HL-60 (cell line): ENCODE results near the gene SPEM1.

ENCODE experiments used
- DNase-seq, 2 experiments: peaks; one replicate each; pipeline ENCODE4 v3.0.0-alpha.2; 2010 to 2020; ENCODE audit warnings: low read depth in 1 of 2, low spot score in 1 of 2
- H3K27ac ChIP-seq: fragments of 250-450 bp; sonication (Bioruptor Pico); replicated peaks from 2 replicates; pipeline ENCODE4 v1.5.1; 2020; ENCODE audit warnings: mild to moderate bottlenecking, moderate library complexity
- H3K27me3 ChIP-seq: fragments of 250-450 bp; sonication (Bioruptor Pico); 2 replicates; pipeline ENCODE4 v1.5.1; 2021; ENCODE audit warnings: mild to moderate bottlenecking, moderate library complexity; ENCODE audit not compliant: insufficient read depth, poor library complexity, severe bottlenecking
- H3K4me3 ChIP-seq: replicated peaks from 2 replicates; pipeline ENCODE4 v1.5.1; 2011; ENCODE audit warnings: mild to moderate bottlenecking, control low read depth, low read length; ENCODE audit not compliant: insufficient read depth
- CTCF ChIP-seq: IDR thresholded peaks from one replicate; pipeline ENCODE4 v1.5.1; 2011; ENCODE audit warnings: low read length, control low read depth, inconsistent platforms; ENCODE audit not compliant: insufficient read depth
- GABPA ChIP-seq: IDR thresholded peaks from 2 replicates; pipeline ENCODE4 v1.6.1; 2012; ENCODE audit warnings: low read depth
- POLR2AphosphoS5 ChIP-seq: IDR thresholded peaks from 2 replicates; pipeline ENCODE4 v1.6.1; 2012; ENCODE audit warnings: low read depth
- REST ChIP-seq: IDR thresholded peaks from 2 replicates; pipeline ENCODE4 v1.6.1; 2012; ENCODE audit warnings: low read depth; ENCODE audit not compliant: insufficient replicate concordance
- SPI1 ChIP-seq: IDR thresholded peaks from 2 replicates; pipeline ENCODE4 v1.6.1; 2012; ENCODE audit warnings: low read depth, mild to moderate bottlenecking, borderline replicate concordance

SPEM1 gene

GRCh38 chr17:7439462-7440112 is 19.5 kb downstream of the SPEM1 start, which contains the start of gene FGF11:
Gene FGF11, plus strand, starts transcription at chr17:7439512. Its CDS starts 109 bp downstream, at chr17:7439621.
- H3K4me3 ChIP-seq = peak within 1 kb of the TSS; percentile 17
- no peak for TF ChIP-seq GABPA
- no peak for TF ChIP-seq SPI1
- TF ChIP-seq CTCF = no peak
- TF ChIP-seq REST = no peak
- peaks cover 8% of the 10 kb centered on the region for H3K27me3 ChIP-seq
- DNase-seq = no peak
- no peak within 1 kb of the TSS for H3K27ac ChIP-seq

- TF ChIP-seq SPI1 (no peak), GABPA (no peak), REST (no peak), CTCF (no peak), POLR2AphosphoS5 (no peak)
- peak overlapping the region; percentile 16 for H3K4me3 ChIP-seq
- DNase-seq = peak in 1 of 2 experiments; percentile 46
- no peak overlapping the region for H3K27ac ChIP-seq
- peaks cover 8% of the 10 kb centered on the region for H3K27me3 ChIP-seq
These were observed 20.1 kb downstream of the SPEM1 start for GRCh38 chr17:7440113-7440833.

- TF ChIP-seq POLR2AphosphoS5 (no peak), SPI1 (no peak), GABPA (no peak), CTCF (no peak), REST (no peak)
- Histone ChIP-seq H3K27ac (no peak overlapping the region), H3K4me3 (no peak overlapping the region), H3K27me3 (peaks cover 8% of the 10 kb centered on the region)
- no peak for DNase-seq
These were observed 20.7 kb downstream of the SPEM1 start for GRCh38 chr17:7440834-7441195.
